Astrocyte (in vitro differentiated cells and primary cell): Measurements from ENCODE around the gene GPBP1. TPM values are rescaled to one million over a fixed set of nuclear protein-coding genes. Genes with fewer than 3 reads are reported as not detected.

Experiments
- DNase-seq: peaks from one replicate; pipeline ENCODE4 v3.0.0-alpha.2; 2010; ENCODE audit warnings: low read depth
- FAIRE-seq: peaks from 2 replicates; lab custom pipeline; 2011; peaks lifted over from hg19 to GRCh38; lab: Jason Lieb, UNC
- H2AFZ ChIP-seq: 2 replicates; pipeline ENCODE4 v1.6.0; 2012; ENCODE audit warnings: low read depth, low read length, inconsistent platforms
- H3K27ac ChIP-seq: 2 replicates; pipeline ENCODE4 v1.5.1; 2011; ENCODE audit warnings: low read depth, low read length, inconsistent platforms
- H3K27me3 ChIP-seq: 2 replicates; pipeline ENCODE4 v1.6.0; 2011; ENCODE audit warnings: low read length, inconsistent platforms; ENCODE audit not compliant: insufficient read depth
- H3K36me3 ChIP-seq: 2 replicates; pipeline ENCODE4 v1.5.1; 2011; ENCODE audit warnings: low read length, inconsistent platforms; ENCODE audit not compliant: insufficient read depth
- H3K4me1 ChIP-seq: 2 replicates; pipeline ENCODE4 v1.5.1; 2011; ENCODE audit warnings: low read length, inconsistent platforms; ENCODE audit not compliant: insufficient read depth
- H3K4me2 ChIP-seq: 2 replicates; pipeline ENCODE4 v1.6.0; 2012; ENCODE audit warnings: low read length, inconsistent platforms
- H3K4me3 ChIP-seq: 2 replicates; pipeline ENCODE4 v1.5.1; 2011; ENCODE audit warnings: low read depth, mild to moderate bottlenecking, low read length, inconsistent platforms; ENCODE audit not compliant: insufficient read depth
- H3K79me2 ChIP-seq: 2 replicates; pipeline ENCODE4 v1.6.0; 2012; ENCODE audit warnings: mild to moderate bottlenecking, low read length, inconsistent platforms; ENCODE audit not compliant: insufficient read depth
- H3K9ac ChIP-seq: 2 replicates; pipeline ENCODE4 v1.6.0; 2012; ENCODE audit warnings: mild to moderate bottlenecking, low read length, inconsistent platforms
- H3K9me3 ChIP-seq: 2 replicates; pipeline ENCODE4 v1.5.1; 2012; ENCODE audit warnings: low read depth, mild to moderate bottlenecking, low read length, inconsistent platforms; ENCODE audit not compliant: insufficient read depth
- H4K20me1 ChIP-seq: 2 replicates; pipeline ENCODE4 v1.6.0; 2012; ENCODE audit warnings: low read length, inconsistent platforms; ENCODE audit not compliant: insufficient read depth
- H3K27ac Mint-ChIP-seq: one replicate; pipeline ENCODE4 v1.8.0; 2021; ENCODE audit warnings: mild to moderate bottlenecking, mixed read lengths; ENCODE audit not compliant: unreplicated experiment
- H3K27me3 Mint-ChIP-seq: one replicate; pipeline ENCODE4 v1.8.0; 2021; ENCODE audit warnings: low read depth, mixed read lengths; ENCODE audit not compliant: unreplicated experiment
- H3K36me3 Mint-ChIP-seq: one replicate; pipeline ENCODE4 v1.8.0; 2021; ENCODE audit warnings: low read depth, mixed read lengths; ENCODE audit not compliant: unreplicated experiment
- H3K4me1 Mint-ChIP-seq: one replicate; pipeline ENCODE4 v1.8.0; 2021; ENCODE audit warnings: low read depth, mixed read lengths; ENCODE audit not compliant: unreplicated experiment
- H3K4me3 Mint-ChIP-seq: one replicate; pipeline ENCODE4 v1.8.0; 2021; ENCODE audit warnings: mild to moderate bottlenecking, moderate library complexity, mixed read lengths; ENCODE audit not compliant: unreplicated experiment
- H3K9me3 Mint-ChIP-seq: one replicate; pipeline ENCODE4 v1.8.0; 2021; ENCODE audit warnings: mild to moderate bottlenecking, mixed read lengths; ENCODE audit not compliant: unreplicated experiment
- EZH2 ChIP-seq: IDR thresholded peaks from 2 replicates; pipeline ENCODE4 v1.6.1; 2012; ENCODE audit warnings: mild to moderate bottlenecking, low read length, inconsistent platforms; ENCODE audit not compliant: insufficient read depth
- total RNA-seq: library from RNA; stranded (reverse); gene quantifications from 2 replicates; pipeline ENCODE4 v1.2.1, GENCODE V29; 2021
- TF ChIP-seq, protein P1 (sequence below): IDR thresholded peaks from 2 replicates; pipeline ENCODE4 v1.5.1; 2011; ENCODE audit warnings: low read depth, mild to moderate bottlenecking, inconsistent platforms, low read length, moderate library complexity; ENCODE audit not compliant: insufficient read depth

The GPBP1 gene
- total RNA-seq, 1 donor from 2014 or later, result 59.8 TPM

DNA sequence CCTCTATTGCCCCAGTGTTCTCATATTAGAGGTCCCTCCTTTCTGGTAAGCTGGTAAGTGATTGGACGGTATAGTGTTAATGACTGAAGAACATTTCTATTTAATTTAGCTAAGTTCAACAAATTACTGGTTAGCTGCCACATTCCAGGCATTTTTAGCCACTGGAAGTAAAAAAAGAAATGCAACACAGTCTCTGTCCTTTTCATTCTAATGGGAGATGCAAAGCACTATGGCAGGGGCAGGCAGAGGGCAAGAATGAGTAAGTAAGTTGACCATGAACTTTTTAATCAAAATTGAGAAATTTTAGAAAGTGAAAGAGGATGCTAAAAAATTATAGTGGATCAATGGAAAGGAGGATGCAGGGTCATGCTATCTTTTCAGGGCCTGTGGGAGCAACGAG lies 137.4 kb downstream of the GPBP1 start:
- no peak overlapping the region for H3K9ac ChIP-seq
- no peak for FAIRE-seq
- H3K36me3 ChIP-seq, result no peaks in the 10 kb centered on the region
- DNase-seq, result peak; percentile 14
- Mint-ChIP-seq H3K27ac (no peak overlapping the region), H3K4me1 (peaks cover 13% of the 10 kb centered on the region), H3K4me3 (peak overlapping the region; percentile 17), H3K9me3 (peaks cover 13% of the 10 kb centered on the region), H3K27me3 (no peaks in the 10 kb centered on the region), H3K36me3 (no peaks in the 10 kb centered on the region)
- H3K27ac ChIP-seq, result no peak overlapping the region
- no peaks in the 10 kb centered on the region for H3K9me3 ChIP-seq
- no peak for TF ChIP-seq EZH2
- H3K4me2 ChIP-seq, result no peak overlapping the region
- no peaks in the 10 kb centered on the region for H4K20me1 ChIP-seq
- H2AFZ ChIP-seq, result no peak overlapping the region
- no peaks in the 10 kb centered on the region for H3K79me2 ChIP-seq
- no peak overlapping the region for H3K4me3 ChIP-seq
- H3K27me3 ChIP-seq, result no peaks in the 10 kb centered on the region
- H3K4me1 ChIP-seq, result no peaks in the 10 kb centered on the region

DNA sequence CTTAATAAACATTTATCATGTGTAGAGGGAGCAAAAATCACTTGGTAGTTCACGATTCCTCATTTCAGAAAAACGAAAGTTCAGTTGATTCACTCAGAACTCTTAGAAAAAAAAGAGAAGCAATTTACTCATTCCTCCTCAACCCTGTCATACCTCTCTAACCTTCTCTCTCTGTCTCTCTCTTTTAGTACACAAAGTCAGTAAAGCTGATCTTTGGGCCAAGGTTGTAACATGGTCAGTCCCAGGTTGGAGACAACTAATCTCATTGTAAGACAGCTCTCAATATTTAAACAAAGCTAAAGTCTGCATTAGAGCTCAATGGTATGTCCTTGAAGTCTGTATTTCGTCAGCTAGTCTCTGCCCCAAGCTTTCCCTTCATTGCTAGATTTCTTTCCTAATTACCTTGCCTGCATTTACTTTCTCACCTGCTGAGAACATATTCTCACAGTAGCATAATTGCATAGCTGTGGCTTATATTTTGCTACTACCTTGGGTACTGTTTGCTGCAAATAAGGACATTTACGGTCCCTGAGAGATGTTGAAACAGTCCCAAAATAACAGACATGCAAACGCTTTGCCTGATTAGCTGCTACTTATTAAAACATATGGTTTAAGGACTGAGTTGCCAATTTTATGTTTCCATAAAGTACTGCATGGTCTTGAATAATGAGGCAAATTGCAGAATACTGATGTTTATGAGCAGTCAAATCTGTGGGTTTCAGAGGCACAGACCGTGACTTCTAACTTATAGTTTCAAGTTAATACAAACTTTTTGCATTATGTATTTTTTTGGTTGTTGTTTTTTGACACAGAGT lies 138.3 kb downstream of the GPBP1 start:
- no peak overlapping the region for H3K27ac Mint-ChIP-seq
- no peaks in the 10 kb centered on the region for H3K79me2 ChIP-seq
- H3K36me3 ChIP-seq, result no peaks in the 10 kb centered on the region
- H3K4me3 Mint-ChIP-seq, result no peak overlapping the region
- DNase-seq, result no peak
- H3K4me1 Mint-ChIP-seq, result peaks cover 22% of the 10 kb centered on the region
- no peaks in the 10 kb centered on the region for H3K27me3 ChIP-seq
- no peak overlapping the region for H3K4me3 ChIP-seq
- no peak for FAIRE-seq
- no peaks in the 10 kb centered on the region for H3K27me3 Mint-ChIP-seq
- TF ChIP-seq EZH2, result no peak
- no peaks in the 10 kb centered on the region for H4K20me1 ChIP-seq
- no peaks in the 10 kb centered on the region for H3K36me3 Mint-ChIP-seq
- no peak overlapping the region for H3K4me2 ChIP-seq
- H3K9ac ChIP-seq, result no peak overlapping the region
- no peak overlapping the region for H2AFZ ChIP-seq
- no peaks in the 10 kb centered on the region for H3K9me3 ChIP-seq
- no peak overlapping the region for H3K27ac ChIP-seq
- peaks cover 10% of the 10 kb centered on the region for H3K9me3 Mint-ChIP-seq
- H3K4me1 ChIP-seq, result peaks cover 3% of the 10 kb centered on the region

DNA sequence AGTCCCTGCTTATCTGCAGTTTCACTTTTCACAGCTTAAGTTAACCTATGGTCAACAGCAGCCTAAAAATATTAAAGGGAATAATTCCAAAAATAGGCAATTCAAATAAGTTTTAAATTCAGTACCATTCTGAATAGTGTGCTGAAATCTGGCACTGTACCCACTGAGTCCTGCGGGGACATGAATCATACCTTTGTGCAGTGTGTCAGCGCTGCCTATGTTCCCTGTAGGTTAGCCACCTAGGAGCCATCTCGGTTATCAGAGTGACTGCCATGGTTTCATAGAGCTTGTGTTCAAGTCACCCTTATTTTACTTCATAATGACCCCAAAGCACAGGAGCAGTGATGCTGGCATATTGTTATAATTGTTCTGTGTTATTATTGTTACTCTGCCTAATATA lies 139.9 kb downstream of the GPBP1 start:
- no peak overlapping the region for H3K27ac ChIP-seq
- no peak for TF ChIP-seq EZH2
- TF ChIP-seq, protein P1, sequence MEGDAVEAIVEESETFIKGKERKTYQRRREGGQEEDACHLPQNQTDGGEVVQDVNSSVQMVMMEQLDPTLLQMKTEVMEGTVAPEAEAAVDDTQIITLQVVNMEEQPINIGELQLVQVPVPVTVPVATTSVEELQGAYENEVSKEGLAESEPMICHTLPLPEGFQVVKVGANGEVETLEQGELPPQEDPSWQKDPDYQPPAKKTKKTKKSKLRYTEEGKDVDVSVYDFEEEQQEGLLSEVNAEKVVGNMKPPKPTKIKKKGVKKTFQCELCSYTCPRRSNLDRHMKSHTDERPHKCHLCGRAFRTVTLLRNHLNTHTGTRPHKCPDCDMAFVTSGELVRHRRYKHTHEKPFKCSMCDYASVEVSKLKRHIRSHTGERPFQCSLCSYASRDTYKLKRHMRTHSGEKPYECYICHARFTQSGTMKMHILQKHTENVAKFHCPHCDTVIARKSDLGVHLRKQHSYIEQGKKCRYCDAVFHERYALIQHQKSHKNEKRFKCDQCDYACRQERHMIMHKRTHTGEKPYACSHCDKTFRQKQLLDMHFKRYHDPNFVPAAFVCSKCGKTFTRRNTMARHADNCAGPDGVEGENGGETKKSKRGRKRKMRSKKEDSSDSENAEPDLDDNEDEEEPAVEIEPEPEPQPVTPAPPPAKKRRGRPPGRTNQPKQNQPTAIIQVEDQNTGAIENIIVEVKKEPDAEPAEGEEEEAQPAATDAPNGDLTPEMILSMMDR, result no peak
- H3K27me3 ChIP-seq, result no peaks in the 10 kb centered on the region
- no peaks in the 10 kb centered on the region for H3K27me3 Mint-ChIP-seq
- H3K9ac ChIP-seq, result no peak overlapping the region
- no peak overlapping the region for H3K27ac Mint-ChIP-seq
- peaks cover 33% of the 10 kb centered on the region for H3K4me1 Mint-ChIP-seq
- no peaks in the 10 kb centered on the region for H4K20me1 ChIP-seq
- peaks cover 8% of the 10 kb centered on the region for H3K4me1 ChIP-seq
- no peaks in the 10 kb centered on the region for H3K79me2 ChIP-seq
- DNase-seq (no peak), FAIRE-seq (no peak)
- H3K4me2 ChIP-seq, result no peak overlapping the region
- no peaks in the 10 kb centered on the region for H3K36me3 ChIP-seq
- H3K36me3 Mint-ChIP-seq, result no peaks in the 10 kb centered on the region
- H3K9me3 ChIP-seq, result no peaks in the 10 kb centered on the region
- no peak overlapping the region for H3K4me3 ChIP-seq
- no peak overlapping the region for H2AFZ ChIP-seq
- no peak overlapping the region for H3K4me3 Mint-ChIP-seq
- peaks cover 5% of the 10 kb centered on the region for H3K9me3 Mint-ChIP-seq

Other genes starting within 250 kb of the GPBP1 start
- gene MIER3, start 221.9 kb upstream of the GPBP1 start, total RNA-seq, result 29.7 and 30.0 TPM in 2 replicates